Neural progenitor cell (in vitro differentiated cells): Measurements from ENCODE around the gene TNFSF12. TPM values are rescaled to one million over a fixed set of nuclear protein-coding genes. Genes with fewer than 3 reads are reported as not detected.
A peak's percentile ranks its signal among the peaks of the same experiment; 100 is the strongest.

ENCODE experiments used
- DNase-seq: peaks from one replicate; pipeline ENCODE4 v3.0.0-alpha.2; 2016; ENCODE audit warnings: low spot score
- H2AFZ ChIP-seq: fragments of 200-600 bp; sonication (generic); replicated peaks from 2 replicates; pipeline ENCODE4 v1.6.1; 2016; ENCODE audit warnings: antibody characterized with exemption
- H3F3A ChIP-seq: fragments of 200-600 bp; sonication (generic); 2 replicates; pipeline ENCODE4 v1.6.1; 2016; ENCODE audit warnings: antibody characterized with exemption, low read depth
- H3K27ac ChIP-seq: fragments of 200-600 bp; sonication (generic); 2 replicates; pipeline ENCODE4 v1.5.1; 2016; ENCODE audit warnings: mild to moderate bottlenecking
- H3K27me3 ChIP-seq: fragments of 200-600 bp; sonication (generic); 2 replicates; pipeline ENCODE4 v1.6.1; 2016; ENCODE audit warnings: mild to moderate bottlenecking, moderate library complexity
- H3K36me3 ChIP-seq: fragments of 200-600 bp; sonication (generic); 2 replicates; pipeline ENCODE4 v1.5.1; 2016
- H3K4me1 ChIP-seq: fragments of 200-600 bp; sonication (generic); 2 replicates; pipeline ENCODE4 v1.6.1; 2016; ENCODE audit warnings: mixed run types
- H3K4me2 ChIP-seq: fragments of 200-600 bp; sonication (generic); 2 replicates; pipeline ENCODE4 v1.6.1; 2016
- H3K4me3 ChIP-seq: fragments of 200-600 bp; sonication (generic); 2 replicates; pipeline ENCODE4 v1.5.1; 2016
- H3K79me2 ChIP-seq: fragments of 200-600 bp; sonication (generic); 2 replicates; pipeline ENCODE4 v1.6.1; 2016; ENCODE audit warnings: low read depth
- H3K9ac ChIP-seq: fragments of 200-600 bp; sonication (generic); 2 replicates; pipeline ENCODE4 v1.6.1; 2016
- H3K9me3 ChIP-seq: fragments of 200-600 bp; sonication (generic); 2 replicates; pipeline ENCODE4 v1.5.1; 2016; ENCODE audit warnings: low read depth
- H4K20me1 ChIP-seq: fragments of 200-600 bp; sonication (generic); 2 replicates; pipeline ENCODE4 v1.6.1; 2016; ENCODE audit warnings: low read depth
- H3K27ac Mint-ChIP-seq: 3 replicates; pipeline ENCODE4 v1.8.0; 2021; ENCODE audit warnings: mixed read lengths
- H3K27me3 Mint-ChIP-seq: 2 replicates; pipeline ENCODE4 v1.8.0; 2022; ENCODE audit warnings: low read depth, mild to moderate bottlenecking, inconsistent platforms, moderate library complexity, mixed read lengths; ENCODE audit not compliant: insufficient read depth
- H3K36me3 Mint-ChIP-seq: 3 replicates; pipeline ENCODE4 v1.8.0; 2021; ENCODE audit warnings: mixed read lengths
- H3K4me1 Mint-ChIP-seq: 3 replicates; pipeline ENCODE4 v1.8.0; 2021; ENCODE audit warnings: mixed read lengths
- H3K4me3 Mint-ChIP-seq: 3 replicates; pipeline ENCODE4 v1.8.0; 2021; ENCODE audit warnings: mild to moderate bottlenecking, moderate library complexity, mixed read lengths
- H3K9me3 Mint-ChIP-seq: 3 replicates; pipeline ENCODE4 v1.8.0; 2020; ENCODE audit warnings: mixed read lengths
- EZH2 ChIP-seq: fragments of 200-600 bp; sonication (generic); IDR thresholded peaks from 2 replicates; pipeline ENCODE4 v1.6.1; 2017; ENCODE audit warnings: antibody characterized with exemption, mild to moderate bottlenecking, moderate library complexity
- EZH2phosphoT487 ChIP-seq: fragments of 200-600 bp; sonication (generic); IDR thresholded peaks from 2 replicates; pipeline ENCODE4 v1.6.1; 2017; ENCODE audit warnings: antibody characterized with exemption
- total RNA-seq: library from RNA; depleted of rRNA; stranded (reverse); fragments of >200 nt; gene quantifications from 2 replicates; pipeline ENCODE4 v1.2.3, GENCODE V29; 2015; ENCODE audit warnings: low replicate concordance
- TF ChIP-seq, protein P1 (sequence below): fragments of 200-600 bp; sonication (generic); IDR thresholded peaks from 2 replicates; pipeline ENCODE4 v1.5.1; 2017; ENCODE audit warnings: antibody characterized with exemption, mild to moderate bottlenecking

TNFSF12 gene
- total RNA-seq, 1 donor from 2014 or later: 0.75 TPM

DNA sequence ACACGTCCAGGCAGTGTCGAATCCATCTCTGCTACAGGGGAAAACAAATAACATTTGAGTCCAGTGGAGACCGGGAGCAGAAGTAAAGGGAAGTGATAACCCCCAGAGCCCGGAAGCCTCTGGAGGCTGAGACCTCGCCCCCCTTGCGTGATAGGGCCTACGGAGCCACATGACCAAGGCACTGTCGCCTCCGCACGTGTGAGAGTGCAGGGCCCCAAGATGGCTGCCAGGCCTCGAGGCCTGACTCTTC, 23.4 kb downstream of the TNFSF12 start:
- no peaks in the 10 kb centered on the region for H3K9me3 Mint-ChIP-seq
- H3K4me1 Mint-ChIP-seq: peaks cover 36% of the 10 kb centered on the region
- Histone ChIP-seq H3K36me3 (peaks cover 17% of the 10 kb centered on the region), H3K4me3 (peak overlapping the region; percentile 42), H3F3A (peaks cover 53% of the 10 kb centered on the region), H3K4me2 (peak overlapping the region; percentile 74), H4K20me1 (peaks cover 45% of the 10 kb centered on the region), H3K9me3 (no peaks in the 10 kb centered on the region), H3K4me1 (peaks cover 17% of the 10 kb centered on the region), H3K27ac (peak overlapping the region; percentile 67), H2AFZ (peak overlapping the region; percentile 46), H3K79me2 (peaks cover 54% of the 10 kb centered on the region), H3K9ac (peak overlapping the region; percentile 44), H3K27me3 (no peaks in the 10 kb centered on the region)
- H3K27ac Mint-ChIP-seq: peak overlapping the region; percentile 99
- H3K4me3 Mint-ChIP-seq: peak overlapping the region; percentile 100
- H3K27me3 Mint-ChIP-seq: peaks cover 13% of the 10 kb centered on the region
- TF ChIP-seq EZH2phosphoT487: no peak
- TF ChIP-seq, protein P1, sequence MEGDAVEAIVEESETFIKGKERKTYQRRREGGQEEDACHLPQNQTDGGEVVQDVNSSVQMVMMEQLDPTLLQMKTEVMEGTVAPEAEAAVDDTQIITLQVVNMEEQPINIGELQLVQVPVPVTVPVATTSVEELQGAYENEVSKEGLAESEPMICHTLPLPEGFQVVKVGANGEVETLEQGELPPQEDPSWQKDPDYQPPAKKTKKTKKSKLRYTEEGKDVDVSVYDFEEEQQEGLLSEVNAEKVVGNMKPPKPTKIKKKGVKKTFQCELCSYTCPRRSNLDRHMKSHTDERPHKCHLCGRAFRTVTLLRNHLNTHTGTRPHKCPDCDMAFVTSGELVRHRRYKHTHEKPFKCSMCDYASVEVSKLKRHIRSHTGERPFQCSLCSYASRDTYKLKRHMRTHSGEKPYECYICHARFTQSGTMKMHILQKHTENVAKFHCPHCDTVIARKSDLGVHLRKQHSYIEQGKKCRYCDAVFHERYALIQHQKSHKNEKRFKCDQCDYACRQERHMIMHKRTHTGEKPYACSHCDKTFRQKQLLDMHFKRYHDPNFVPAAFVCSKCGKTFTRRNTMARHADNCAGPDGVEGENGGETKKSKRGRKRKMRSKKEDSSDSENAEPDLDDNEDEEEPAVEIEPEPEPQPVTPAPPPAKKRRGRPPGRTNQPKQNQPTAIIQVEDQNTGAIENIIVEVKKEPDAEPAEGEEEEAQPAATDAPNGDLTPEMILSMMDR: no peak
- TF ChIP-seq EZH2: no peak
- no peak for DNase-seq
- peaks cover 48% of the 10 kb centered on the region for H3K36me3 Mint-ChIP-seq

DNA sequence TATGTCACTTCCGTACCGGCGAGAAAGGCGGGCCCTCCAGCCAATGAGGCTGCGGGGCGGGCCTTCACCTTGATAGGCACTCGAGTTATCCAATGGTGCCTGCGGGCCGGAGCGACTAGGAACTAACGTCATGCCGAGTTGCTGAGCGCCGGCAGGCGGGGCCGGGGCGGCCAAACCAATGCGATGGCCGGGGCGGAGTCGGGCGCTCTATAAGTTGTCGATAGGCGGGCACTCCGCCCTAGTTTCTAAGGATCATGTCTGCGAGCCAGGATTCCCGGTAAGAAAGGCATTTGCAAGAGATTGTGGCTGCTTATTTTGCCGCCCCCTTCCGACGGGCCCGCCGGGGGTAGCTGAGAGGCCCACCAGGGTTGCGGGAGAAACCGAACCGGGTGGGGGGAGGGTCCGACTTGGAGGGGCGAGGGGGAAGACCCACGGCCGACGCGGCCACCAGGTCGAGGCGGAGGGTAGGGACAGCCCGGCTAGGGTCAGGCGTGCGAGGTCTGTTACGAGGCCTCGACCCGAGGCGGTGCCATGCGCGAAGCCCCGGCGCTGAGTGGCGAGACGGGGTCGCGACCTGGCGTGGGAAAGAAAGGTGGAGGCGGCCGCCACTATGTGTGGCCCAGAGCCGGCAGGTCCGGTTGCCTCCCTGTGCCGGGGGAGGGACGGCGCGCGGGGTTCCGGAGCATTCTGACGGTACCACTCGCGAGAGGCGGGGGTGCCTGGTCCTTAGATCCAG, 23.9 kb downstream of the TNFSF12 start:
- peak; percentile 99 for DNase-seq
- H3K4me1 ChIP-seq: peaks cover 17% of the 10 kb centered on the region
- no peak overlapping the region for H2AFZ ChIP-seq
- Mint-ChIP-seq H3K4me1 (peaks cover 36% of the 10 kb centered on the region), H3K27ac (peak overlapping the region; percentile 99), H3K27me3 (peaks cover 13% of the 10 kb centered on the region), H3K9me3 (no peaks in the 10 kb centered on the region), H3K4me3 (peak overlapping the region; percentile 100), H3K36me3 (peaks cover 48% of the 10 kb centered on the region)
- H3K27me3 ChIP-seq: no peaks in the 10 kb centered on the region
- H3K4me2 ChIP-seq: peak overlapping the region; percentile 93
- peak overlapping the region; percentile 86 for H3K4me3 ChIP-seq
- peaks cover 50% of the 10 kb centered on the region for H4K20me1 ChIP-seq
- no peaks in the 10 kb centered on the region for H3K9me3 ChIP-seq
- H3K36me3 ChIP-seq: peaks cover 17% of the 10 kb centered on the region
- H3K9ac ChIP-seq: peak overlapping the region; percentile 92
- TF ChIP-seq EZH2phosphoT487: no peak
- TF ChIP-seq, protein P1: no peak
- TF ChIP-seq EZH2: no peak
- peak overlapping the region; percentile 65 for H3K27ac ChIP-seq
- peaks cover 50% of the 10 kb centered on the region for H3K79me2 ChIP-seq
- H3F3A ChIP-seq: peaks cover 58% of the 10 kb centered on the region

DNA sequence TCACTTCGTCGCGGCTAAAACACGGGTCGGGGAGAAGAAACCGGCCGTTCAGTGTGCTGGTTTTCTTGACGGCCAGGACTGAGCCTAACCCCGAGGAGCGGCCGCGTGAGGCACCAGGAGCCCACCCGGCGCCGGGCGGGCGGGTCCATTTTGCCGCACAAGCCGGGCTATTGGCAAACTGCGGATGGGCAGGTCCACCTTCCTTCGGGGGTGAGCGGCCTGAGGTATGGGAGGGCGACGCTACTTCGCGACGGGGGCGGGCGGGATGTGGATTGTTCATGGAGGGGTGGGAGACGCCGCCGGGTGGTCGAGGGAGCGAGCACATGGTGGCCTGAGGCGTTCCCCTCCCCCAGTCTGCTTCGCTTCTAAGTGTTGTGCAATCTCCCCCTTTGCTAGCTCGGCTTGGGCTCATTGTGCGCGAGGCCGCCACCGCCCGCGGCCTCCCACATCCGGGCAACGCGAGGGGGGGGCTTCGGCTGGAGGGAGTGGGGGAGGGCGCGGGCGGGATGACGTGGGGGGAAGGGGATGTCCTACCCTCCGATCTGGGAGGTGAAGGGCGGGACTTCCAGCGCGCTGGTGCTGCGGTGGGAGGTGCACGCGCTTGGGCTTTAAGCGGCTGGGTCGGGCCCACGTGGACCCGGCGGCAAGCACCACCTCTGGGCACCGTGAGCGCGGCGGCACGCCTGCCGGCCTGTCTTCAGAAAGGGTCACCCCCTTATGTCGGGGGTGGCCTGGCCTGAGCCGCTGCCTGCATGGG, 24.6 kb downstream of the TNFSF12 start:
- Mint-ChIP-seq H3K9me3 (no peaks in the 10 kb centered on the region), H3K27me3 (peaks cover 13% of the 10 kb centered on the region), H3K4me1 (peaks cover 39% of the 10 kb centered on the region), H3K27ac (peak overlapping the region; percentile 99), H3K4me3 (peak overlapping the region; percentile 100), H3K36me3 (peaks cover 52% of the 10 kb centered on the region)
- H2AFZ ChIP-seq: no peak overlapping the region
- peak overlapping the region; percentile 86 for H3K4me3 ChIP-seq
- DNase-seq: peak; percentile 94
- peaks cover 17% of the 10 kb centered on the region for H3K36me3 ChIP-seq
- peaks cover 58% of the 10 kb centered on the region for H4K20me1 ChIP-seq
- H3K4me1 ChIP-seq: peaks cover 17% of the 10 kb centered on the region
- H3K9me3 ChIP-seq: no peaks in the 10 kb centered on the region
- TF ChIP-seq EZH2: no peak
- TF ChIP-seq, protein P1: no peak
- no peak for TF ChIP-seq EZH2phosphoT487
- peak overlapping the region; percentile 92 for H3K9ac ChIP-seq
- peaks cover 66% of the 10 kb centered on the region for H3F3A ChIP-seq
- H3K4me2 ChIP-seq: peak overlapping the region; percentile 93
- peak overlapping the region; percentile 65 for H3K27ac ChIP-seq
- peaks cover 50% of the 10 kb centered on the region for H3K79me2 ChIP-seq
- H3K27me3 ChIP-seq: no peaks in the 10 kb centered on the region
